ENCODE measurements around the gene PGS1.

DNA sequence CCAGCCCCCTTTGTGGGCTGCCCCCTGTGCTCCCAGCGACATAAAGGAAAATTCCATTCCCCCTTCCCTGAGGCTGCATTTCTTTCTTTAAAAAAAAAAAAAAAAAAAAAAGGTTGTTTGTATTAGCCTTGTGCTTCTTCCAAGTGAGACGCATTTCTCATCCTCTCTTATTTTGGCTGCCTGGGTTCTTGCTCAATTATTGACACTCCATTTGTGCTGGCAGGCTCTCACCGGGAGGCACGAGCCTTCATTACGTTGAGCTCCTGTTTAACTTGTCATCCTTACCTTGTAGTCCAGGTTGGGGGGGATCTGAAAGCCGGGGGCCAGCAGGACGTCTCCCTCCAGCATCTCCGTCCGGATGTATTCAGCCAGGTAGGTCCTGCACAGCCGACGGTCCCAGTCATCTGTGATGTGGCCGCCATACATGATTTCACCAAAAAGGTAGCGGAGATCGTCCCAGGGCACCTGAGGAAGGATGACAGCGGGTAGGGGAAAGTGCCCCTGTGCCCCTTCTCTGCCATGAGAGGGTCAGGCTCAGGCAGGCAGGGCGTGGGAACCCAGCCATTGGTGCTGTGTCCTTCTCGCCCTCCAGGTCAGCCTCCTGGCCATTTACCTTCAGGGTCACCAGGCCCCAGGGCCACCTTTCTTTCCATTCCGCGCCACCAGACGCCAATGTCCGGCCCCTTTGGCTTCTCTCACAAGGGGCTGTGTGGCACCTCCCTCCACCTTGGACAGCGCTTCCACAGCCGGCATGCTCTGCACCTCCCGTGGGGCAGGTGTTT lies 50.6 kb downstream of the PGS1 start:
- TF ChIP-seq, protein P1, sequence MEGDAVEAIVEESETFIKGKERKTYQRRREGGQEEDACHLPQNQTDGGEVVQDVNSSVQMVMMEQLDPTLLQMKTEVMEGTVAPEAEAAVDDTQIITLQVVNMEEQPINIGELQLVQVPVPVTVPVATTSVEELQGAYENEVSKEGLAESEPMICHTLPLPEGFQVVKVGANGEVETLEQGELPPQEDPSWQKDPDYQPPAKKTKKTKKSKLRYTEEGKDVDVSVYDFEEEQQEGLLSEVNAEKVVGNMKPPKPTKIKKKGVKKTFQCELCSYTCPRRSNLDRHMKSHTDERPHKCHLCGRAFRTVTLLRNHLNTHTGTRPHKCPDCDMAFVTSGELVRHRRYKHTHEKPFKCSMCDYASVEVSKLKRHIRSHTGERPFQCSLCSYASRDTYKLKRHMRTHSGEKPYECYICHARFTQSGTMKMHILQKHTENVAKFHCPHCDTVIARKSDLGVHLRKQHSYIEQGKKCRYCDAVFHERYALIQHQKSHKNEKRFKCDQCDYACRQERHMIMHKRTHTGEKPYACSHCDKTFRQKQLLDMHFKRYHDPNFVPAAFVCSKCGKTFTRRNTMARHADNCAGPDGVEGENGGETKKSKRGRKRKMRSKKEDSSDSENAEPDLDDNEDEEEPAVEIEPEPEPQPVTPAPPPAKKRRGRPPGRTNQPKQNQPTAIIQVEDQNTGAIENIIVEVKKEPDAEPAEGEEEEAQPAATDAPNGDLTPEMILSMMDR (IDR thresholded peaks at IDR 0.05): no peak
- TF ChIP-seq POLR2A (IDR thresholded peaks at IDR 0.05): no peak
- peak; percentile 71 for TF ChIP-seq POLR2AphosphoS5 (IDR thresholded peaks at IDR 0.05)

Data from prostate gland (tissue), 2 donors.